Gastroesophageal sphincter (tissue), 3 donors: ENCODE data around the gene ANKHD1.

ENCODE experiments used
- EP300 ChIP-seq: sonication (generic); formaldehyde crosslinking; IDR thresholded peaks from one replicate; pipeline ENCODE4 v1.6.1; 2017; ENCODE audit warnings: antibody characterized with exemption, mild to moderate bottlenecking
- POLR2A ChIP-seq, 2 donors: fragments of 450-650 bp; IDR thresholded peaks; one replicate each; pipeline ENCODE4 v1.6.1; 2017; ENCODE audit warnings: antibody characterized with exemption in 2 of 2, mild to moderate bottlenecking in 2 of 2, moderate library complexity in 1 of 2
- POLR2AphosphoS5 ChIP-seq: sonication (generic); formaldehyde crosslinking; IDR thresholded peaks from one replicate; pipeline ENCODE4 v1.6.1; 2017; ENCODE audit warnings: antibody characterized with exemption
- TF ChIP-seq, protein P1 (sequence below), 4 experiments: fragments of 200-600 bp in 2 of 4; fragments of 450-650 bp in 2 of 4; sonication (generic) in 1 of 4; IDR thresholded peaks; one replicate each; pipeline ENCODE4 v1.5.1; 2017 to 2019; ENCODE audit warnings: antibody characterized with exemption in 4 of 4, mild to moderate bottlenecking in 2 of 4, moderate library complexity in 2 of 4

DNA sequence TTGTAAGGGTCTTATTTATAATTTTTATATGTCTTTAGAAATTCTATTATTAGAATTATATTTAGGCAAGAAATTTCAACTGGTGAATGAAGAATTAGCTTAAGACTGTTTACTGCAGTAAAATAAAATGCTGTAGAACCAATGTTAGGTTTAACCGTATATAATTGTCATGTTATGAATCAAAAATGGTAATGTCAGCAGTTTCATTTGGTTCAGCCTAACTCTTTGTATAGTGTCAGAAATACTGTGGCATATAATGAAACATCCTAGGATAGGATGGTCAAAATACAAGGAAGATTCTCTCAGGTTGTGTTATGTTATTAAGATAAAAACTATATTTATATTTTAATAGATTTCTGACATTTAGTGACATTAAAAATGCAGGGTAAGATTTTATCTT, 81.4 kb downstream of the ANKHD1 start:
- TF ChIP-seq, protein P1, sequence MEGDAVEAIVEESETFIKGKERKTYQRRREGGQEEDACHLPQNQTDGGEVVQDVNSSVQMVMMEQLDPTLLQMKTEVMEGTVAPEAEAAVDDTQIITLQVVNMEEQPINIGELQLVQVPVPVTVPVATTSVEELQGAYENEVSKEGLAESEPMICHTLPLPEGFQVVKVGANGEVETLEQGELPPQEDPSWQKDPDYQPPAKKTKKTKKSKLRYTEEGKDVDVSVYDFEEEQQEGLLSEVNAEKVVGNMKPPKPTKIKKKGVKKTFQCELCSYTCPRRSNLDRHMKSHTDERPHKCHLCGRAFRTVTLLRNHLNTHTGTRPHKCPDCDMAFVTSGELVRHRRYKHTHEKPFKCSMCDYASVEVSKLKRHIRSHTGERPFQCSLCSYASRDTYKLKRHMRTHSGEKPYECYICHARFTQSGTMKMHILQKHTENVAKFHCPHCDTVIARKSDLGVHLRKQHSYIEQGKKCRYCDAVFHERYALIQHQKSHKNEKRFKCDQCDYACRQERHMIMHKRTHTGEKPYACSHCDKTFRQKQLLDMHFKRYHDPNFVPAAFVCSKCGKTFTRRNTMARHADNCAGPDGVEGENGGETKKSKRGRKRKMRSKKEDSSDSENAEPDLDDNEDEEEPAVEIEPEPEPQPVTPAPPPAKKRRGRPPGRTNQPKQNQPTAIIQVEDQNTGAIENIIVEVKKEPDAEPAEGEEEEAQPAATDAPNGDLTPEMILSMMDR (IDR thresholded peaks at IDR 0.05): no peak
- TF ChIP-seq POLR2A (IDR thresholded peaks at IDR 0.05) (no peak), POLR2AphosphoS5 (no peak), EP300 (no peak)
